Stimulated activated CD4-positive, alpha-beta T cell treated with anti-CD3 and anti-CD28 coated beads, Interleukin-2, amount 100 ng/mL, for 4 hours (primary cell): ENCODE results near the gene IFNGR1.
"Not testable (repeated sequence)": the region's sequence is repeated elsewhere in the genome, so short reads cannot be mapped to it uniquely, and the experiment has no call there.

Source experiments
- DNase-seq: peaks from one replicate; pipeline ENCODE4 v3.0.0-alpha.2; 2020; ENCODE audit warnings: low read depth

IFNGR1 gene

DNA sequence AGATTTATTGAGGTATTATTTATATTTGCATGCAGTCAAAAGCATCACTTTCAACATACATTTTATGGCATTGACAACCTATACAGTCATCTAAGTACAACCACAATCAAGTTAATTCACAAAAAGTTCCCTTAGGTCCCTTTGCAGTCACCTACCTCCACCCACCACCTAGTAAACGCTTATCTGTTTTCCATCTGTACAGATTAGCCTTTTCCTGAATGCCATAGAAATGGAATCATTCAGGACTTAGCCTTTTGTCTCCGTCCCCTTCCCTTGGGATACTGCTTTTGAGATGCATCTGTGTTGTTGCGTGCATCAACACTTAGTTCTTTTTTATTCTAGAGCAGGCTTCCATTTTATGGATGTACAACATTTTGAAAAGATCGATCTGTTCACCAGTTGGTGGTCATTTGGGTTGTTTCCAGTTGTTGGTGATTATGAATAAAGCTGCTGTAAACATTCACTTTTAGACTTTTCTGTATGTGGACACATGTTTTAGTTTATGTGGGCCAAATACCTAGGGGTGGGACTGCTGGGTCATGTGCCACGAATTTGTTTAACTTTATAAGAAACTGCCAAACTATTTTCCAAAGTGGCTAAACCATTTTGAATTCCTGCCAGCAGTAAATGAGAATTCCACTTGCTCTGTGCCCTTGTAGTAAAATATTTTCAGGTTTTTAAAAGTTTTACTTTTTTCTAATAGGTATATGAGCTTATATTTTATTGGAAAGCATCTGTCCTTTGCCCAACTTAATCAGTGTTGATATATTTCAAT, 17.6 kb upstream of the IFNGR1 start:
- DNase-seq, result no peak

DNA sequence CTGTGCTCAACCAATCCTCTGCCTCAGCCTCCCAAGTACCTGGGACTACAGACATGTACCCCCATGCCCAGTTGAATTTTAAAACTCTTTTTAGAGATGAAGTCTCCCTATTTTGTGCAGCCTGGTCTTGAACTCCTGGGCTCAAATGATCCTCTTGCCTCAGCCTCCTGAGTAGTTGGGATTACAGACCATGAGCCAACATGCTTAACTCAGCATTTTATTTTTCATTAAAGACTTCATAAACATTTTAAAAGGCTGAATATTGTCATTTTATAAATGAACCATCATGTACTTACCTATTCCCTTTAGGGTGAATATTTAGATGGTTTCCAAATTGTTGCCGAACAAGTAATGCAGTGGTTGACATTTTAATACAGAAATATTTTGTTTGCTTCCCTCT, 16.5 kb upstream of the IFNGR1 start:
- DNase-seq, result no peak

DNA sequence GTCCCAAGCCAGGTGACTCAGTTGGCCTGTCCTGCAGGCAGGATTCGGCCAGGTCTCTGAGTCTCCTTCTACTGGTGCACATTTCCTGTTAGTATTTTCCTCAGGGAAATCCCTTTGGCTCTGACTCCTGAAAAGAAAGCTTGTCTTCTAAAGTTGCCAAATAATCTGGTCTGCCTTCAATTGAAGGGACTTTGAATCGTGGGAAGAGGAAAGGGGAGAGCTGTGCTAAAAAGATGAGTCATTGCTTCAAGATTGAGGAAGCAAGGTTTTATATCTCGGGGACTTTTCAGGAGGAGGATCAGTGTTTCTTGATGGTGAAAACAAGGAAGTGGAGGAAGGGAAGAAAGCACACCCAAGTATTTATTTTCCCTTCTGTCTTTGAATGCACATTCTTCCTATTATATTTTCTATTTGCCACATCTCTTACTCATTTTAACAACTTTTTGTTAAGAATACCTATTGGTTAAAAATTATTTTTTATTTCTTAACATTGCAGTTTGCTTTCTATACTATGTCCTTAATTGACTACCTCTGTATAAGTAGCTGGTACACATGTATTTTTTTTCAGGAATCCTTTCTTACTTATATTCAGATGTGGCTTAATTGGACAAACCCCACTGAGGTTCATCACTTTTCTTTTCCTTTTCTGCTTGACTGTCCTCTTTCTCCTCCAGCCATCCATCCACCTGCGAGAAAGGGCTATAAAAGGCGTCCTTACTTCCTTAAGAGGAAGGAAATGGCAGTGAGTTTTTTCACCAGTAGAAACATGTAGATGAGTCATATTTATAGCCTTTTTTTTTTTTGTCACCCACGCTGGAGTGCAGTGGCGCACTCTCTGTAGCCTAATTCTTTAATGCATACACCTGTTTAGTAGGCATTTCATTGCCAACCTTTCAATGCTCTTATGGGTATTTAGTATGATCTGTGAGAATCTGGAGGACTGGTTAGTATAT, 15.0 kb upstream of the IFNGR1 start:
- DNase-seq, result no peak

DNA sequence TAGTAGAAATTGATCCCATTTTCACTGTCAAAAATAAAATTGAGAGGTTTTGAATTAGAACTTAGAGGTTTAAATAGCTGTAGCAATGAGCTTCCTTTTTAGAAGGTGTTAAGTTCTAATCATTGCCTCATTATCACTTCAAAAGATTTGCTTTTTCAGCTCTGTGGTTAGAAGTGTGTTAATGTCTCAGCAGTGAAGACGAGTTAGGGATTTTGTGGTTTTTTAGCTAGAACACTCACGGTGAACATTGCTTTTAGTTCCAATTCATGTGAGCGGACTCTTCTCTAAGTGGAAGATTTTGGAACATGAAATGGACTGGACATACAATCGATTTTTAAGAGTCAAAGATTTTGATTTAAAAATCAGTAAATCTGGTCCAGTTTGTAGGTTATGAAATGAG, 12.7 kb upstream of the IFNGR1 start:
- DNase-seq, result no peak

DNA sequence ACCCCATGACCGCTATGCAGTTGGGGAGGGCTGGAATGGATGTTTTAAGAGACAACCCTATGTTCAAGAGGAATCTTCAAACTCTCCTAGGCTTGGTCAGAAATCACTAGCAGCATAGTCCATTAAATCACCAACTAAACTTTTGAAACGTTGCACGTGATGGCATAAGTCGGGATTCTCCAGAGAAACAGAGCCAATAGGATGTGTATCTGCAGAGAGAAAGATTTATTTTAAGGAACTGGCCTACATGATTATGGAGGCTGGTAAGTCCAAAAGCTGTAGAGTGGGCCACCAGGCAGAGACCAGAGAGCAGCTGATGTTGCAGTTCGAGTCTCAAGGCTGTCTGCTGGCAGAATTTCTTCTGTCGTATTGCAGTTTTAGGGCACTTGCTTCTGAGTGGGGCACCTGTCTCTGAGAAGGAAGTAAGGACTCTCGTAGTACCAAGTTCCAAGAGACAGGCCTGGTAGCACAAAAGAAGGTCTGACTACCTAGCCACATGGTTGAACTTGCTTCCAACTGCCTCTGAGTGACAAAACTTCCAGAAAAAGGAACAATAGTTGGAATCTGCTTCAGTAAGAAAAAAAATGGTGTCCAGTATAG, 11.9 kb upstream of the IFNGR1 start:
- no peak for DNase-seq

DNA sequence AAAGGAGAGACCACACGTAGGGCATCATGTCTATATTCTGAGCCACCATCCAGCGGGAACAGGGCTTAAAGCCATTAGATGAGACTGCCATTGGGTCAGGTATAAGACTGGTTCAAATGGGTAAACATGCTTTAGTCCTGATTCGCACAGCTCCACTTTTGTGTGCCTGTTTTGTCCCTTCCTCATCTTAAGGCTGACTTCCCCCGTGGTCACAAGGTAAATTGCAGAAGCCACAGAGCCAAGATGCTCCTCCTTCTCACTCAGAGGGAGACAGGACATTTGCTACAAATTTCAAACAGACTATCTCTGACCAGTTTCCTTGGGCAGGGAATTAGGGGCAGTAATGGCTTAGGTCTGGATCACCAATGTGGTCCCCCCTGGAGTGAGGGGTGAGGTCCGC, 11.4 kb upstream of the IFNGR1 start:
- DNase-seq, result no peak

DNA sequence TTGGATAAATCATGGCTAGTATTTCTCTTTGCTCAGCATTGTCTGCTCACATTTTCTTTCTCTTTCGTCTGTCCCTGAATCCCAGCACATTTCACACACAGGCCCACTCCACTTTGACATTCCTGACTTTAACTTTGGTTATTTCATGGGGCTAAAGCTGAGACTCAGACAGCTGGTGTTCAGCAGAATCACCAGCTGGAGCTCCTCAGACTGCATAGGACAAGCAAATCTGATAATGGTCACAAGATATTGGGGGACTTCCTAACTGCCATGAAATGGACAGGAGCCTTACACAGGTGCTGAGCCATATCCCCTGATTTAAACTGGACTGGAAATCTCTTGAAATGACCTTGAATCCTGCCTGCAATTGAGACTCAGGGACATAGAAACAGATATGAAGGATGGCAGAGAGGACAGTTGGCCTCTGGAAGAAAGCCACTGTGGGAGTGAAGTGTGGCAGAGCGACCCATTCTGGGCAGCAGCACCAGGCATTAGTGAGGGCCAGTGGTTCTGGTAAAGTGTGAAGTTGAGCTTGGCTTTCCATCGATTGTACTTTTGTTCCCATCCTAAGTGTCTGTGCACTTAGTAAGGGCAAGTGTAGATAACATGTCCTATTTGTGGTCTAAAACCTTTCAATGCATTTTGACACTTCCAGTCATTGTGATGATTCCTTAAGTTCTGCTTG, 10.0 kb upstream of the IFNGR1 start:
- no peak for DNase-seq

DNA sequence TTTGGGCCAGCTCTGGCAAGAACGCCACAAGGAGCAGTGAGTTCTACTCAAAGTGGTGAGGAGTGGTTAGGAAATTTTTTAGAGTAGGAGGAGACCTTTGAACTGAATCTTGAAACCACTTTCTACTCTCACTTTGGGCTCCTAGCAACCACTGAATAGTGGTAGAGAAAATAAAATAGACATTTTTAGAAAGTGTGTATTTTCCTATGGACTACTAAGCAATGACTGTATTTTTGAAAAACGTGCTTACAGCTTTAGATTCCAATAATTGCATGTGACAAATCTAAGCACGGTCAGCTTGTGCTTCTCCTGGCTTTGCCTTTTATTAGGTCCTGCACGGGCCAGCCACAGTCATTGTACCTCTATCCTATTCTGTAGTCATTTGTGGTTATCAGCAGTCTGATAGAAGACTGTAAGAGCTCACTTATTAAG, 8.7 kb upstream of the IFNGR1 start:
- no peak for DNase-seq

DNA sequence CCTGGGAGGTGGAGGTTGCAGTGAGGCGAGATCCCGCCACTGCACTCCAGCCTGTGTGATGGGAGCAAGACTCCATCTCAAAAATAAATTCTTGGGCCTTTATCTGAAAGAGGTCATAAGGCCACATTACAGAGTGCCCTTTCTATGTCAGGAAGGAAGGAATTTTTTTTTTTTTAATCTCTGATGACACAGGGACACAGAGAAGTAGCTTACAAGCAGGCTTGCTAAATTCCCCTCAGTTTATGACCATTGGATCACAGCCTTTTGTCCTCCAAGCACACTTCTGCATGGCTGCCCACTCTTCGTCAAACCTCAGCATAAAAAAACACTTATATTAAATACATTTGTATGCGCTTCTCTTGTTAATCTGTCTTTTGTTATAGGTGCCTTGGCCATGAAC, 7.5 kb upstream of the IFNGR1 start:
- DNase-seq, result no peak

DNA sequence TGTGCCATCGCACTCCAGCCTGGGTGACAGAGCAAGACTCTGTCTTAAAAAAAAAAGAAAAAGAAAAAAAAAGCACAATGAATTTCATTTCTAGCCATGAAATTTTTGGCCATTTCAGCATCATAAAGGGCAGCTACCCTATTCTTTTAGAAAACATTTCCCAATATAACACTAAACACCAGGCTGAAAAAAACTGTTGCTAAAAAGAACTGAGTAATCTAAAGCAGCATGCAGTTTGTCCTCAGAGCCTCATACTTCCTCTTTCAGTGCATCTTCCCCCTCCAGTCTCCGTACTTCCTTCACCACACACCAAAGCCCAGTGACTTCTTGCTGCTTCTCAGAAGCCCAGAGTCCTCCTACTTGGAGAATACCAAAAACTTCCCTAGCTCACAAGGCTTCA, 5.6 kb upstream of the IFNGR1 start:
- DNase-seq, result no peak

DNA sequence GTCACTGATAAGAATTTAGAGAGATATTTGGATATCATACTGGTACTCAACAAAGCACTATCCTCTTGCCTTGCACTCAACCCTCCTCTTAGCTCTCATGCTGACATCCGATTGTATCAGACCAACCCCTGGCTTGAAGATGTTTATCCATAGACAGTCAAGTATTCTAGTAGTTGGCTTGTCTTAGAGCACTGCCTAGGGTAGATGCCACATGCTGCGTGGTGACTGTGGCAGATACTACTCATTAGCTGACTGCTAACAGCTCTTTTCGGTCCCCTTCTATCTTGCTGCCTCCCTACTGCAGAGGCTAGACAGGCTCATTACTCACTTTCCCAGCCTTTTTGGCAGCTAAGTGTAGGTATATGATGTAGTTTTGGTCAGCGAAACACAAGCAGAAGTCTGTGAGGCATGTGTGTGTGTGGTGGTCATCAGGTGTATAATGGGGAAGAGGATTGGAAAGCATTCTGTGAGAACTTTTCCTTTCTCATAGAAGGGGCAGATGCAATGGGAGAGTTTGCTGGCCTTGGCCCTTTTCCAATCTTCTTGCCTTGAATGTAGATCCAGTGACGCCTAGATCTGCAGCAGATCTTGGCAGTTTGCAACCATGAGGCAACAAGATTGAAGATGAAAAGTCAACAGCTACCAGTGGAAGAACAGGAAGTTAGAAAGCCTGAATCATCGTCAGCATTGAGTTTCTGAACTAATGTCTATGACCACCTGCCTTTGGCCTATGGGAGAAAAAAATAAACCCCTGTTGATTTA, 4.4 kb upstream of the IFNGR1 start:
- no peak for DNase-seq

DNA sequence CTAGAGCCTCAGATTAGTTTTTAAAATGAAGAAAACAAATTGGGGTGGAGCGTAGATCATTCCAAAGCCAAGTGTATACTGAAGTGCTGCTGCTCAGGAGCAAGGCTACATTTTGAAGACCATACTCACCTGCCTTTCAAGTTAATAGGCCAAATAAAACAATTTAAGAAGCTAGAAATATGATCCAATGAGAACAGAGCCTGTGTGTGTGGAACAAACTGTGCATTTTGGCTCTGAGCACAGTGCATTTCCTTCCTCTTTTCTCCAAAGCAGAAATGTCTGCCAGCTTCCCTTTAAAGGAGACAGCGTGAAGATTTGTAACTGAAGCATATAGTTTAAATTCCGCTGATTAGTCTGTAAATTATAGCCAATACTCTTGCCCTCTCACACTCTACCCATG, 3.2 kb upstream of the IFNGR1 start:
- DNase-seq, result no peak

DNA sequence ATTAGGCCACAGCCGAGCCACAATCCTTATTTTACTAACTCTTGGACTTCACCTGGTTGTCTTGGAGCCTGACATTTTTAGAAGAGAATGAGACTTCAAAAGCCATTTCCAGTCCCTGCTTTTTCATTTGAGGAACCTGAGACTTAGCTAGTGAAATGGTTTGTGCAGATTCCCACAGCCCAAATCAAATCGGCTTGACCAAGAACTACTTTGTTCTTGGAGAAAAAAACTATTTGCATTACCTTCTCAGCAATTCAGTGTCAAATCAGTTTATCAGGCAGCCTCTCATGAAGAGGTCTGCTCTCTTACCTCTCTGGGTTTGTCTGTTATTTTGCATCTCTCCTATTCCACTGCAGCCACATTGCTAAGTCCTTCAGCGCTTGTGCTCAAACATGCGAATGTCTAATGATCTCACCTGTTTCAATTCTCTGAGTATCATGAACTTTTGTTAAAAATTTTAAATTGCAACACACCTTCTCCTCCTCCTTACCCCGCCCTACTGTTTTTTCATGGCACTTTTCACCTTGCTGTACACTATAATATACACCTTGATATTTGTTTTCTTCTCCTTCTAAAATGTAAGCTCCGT, 573 bp upstream of the IFNGR1 start:
- DNase-seq, result no peak

DNA sequence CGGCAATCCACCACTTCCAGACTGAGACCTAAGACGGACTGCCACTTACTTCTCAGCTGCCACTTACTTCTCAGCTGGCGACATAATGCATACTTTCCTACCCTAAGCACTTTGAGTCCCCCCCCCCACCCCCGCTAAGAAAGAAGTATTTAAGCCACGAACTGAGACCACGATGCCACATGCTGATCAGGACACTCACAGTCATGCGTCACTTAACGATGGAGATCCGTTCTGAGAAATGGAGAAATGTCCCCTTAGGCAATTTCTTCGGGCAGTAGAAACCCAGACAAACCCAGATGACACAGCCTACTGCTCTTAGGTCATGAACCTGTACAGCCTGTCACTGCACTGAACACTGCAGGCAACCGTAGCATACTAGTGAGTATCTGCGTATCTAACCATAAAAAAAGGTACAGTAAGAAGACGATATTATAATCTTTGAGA, 690 bp downstream of the IFNGR1 start:
- DNase-seq, result peak; percentile 6

DNA sequence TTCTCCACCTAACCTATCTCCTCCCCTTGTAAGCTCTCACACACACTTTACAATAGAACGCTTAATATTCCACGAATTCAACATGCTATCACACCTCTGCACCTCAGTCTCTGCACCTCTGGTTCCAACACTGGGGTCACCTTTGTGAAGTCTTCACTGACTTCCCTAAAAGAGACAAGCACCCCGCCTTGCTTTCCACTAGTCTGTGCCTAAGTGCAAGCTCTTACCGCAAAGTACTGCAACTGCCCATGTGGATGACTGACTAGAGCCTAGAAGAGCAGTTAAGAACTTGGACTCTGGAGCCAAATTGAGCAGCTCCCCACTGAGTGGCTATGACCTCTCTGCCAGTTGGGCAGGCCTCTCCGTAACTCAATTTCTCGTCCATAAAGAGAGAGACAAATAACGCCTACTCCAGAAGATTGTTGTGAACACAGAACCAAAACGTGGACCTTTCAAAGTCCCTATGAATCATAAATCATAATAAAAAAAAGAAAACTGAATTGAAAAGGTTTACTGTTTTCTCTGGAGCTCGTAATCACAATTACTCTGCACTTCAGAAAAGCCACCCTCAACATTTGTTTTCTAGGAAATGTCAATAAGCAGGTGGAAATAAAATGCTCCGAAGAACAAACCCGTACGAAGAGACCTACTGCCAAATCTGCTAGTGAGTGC, 1.2 kb downstream of the IFNGR1 start:
- DNase-seq, result no peak

DNA sequence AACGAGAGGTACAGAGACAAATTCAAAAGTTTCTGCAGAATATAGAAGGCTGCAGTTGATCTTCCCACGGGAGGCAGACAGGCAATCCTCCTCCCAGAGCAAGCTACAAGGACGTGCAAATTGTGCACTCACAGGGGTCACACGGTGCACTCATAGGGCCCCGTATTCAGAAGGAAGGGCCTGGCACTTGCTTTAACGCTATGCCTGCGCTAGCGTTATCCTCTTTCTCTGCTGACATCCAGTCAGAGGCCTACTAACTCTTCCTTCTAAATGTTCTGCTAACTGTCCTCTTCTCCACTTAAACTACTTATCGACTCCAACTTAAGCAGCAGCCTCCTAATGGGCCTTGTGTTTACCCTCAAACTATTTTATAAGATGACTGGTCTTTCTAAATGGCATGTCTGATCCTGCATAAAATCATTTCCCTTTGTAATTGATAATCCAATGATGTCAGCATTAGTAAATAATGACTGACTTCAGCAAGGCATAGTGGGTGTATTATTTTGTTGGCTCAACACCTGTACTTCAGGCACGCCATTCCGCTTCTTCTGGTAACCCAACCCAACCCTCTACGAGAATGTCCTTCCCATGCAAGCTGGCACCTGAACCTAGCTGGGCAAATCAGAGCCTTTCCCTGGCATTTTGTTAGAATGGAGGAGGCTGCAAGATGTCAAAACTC, 2.2 kb downstream of the IFNGR1 start:
- DNase-seq, result no peak

DNA sequence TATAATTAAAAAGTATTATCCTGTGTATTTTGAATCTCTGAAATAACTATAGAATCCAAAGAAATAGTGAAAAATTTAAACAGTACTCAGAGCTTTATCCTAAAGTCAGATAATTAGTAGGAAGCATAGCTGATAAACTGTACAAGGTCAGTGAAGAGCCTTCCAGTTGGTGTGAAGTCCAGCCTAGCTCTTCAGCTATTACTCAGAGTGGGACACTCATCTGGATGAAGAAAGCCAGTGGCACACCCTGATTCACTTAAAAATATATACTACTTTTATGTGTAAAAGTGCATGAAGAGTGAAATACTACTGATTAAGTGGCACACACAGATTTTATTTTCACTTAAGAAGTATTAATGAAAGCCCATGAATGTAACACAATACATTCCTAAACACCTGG, 3.1 kb downstream of the IFNGR1 start:
- no peak for DNase-seq

DNA sequence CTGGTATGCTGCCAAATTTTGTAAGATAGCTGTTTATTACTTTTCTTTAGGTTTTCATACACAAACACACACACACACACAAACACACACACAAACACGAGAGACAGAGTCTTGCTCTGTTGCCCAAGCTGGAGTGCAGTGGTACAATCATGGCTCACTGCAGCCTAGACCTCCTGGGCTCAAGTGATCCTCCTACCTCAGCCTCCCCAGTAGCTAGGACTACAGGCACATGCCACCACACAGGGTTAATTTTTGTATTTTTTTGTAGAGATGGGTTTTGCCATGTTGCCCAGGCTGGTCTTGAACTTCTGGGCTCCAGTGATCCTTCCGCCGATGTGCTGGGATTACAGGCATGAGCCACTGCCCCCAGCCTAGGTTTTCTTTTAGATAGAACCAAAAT, 3.6 kb downstream of the IFNGR1 start:
- not testable (repeated sequence) for DNase-seq

DNA sequence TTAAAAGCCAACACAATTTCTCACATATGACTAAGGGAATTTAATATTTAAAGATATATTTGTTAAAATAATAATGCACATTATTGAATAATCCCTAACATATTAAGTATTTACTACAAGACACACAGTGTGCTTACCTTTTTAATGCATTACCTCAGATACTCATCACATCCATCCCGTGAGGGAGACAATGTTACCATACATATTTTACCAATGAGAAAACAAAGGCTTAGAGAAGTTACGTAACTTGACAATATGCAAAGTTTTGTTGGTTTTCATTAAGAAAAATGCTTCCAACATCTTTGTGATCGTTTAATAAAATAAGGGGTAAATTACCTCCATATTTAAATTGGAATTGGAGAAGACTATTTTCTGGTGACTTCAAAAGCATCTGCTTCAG, 4.3 kb downstream of the IFNGR1 start:
- no peak for DNase-seq

DNA sequence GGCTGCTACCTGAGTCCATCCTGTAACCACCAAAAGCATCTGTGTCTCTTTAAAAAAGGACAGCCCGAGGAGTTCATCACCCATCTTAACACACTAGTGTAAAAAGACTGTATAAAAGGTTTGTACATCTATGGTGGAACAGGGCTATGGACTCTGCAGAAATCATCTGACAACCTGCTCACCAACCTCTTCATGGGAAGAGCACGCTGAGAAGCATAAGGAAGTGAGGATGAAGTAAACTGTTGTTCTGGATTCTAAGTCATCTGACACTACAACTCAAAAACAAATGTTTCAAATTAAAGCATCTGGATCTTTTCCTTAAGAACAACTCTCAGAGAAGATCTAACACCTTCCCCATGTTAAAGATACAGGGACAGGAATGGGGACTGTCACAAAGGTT, 5.4 kb downstream of the IFNGR1 start:
- DNase-seq, result no peak
